Heart right ventricle (tissue), 16 donors: Measurements from ENCODE around the gene KCNJ18. TPM values are rescaled to one million over a fixed set of nuclear protein-coding genes. Genes with fewer than 3 reads are reported as not detected.
A peak's percentile ranks its signal among the peaks of the same experiment; 100 is the strongest.
"Not testable (repeated sequence)": the region's sequence is repeated elsewhere in the genome, so short reads cannot be mapped to it uniquely, and the experiment has no call there.

Source experiments
- ATAC-seq, 8 donors: fragments of 200-7000 bp; cut with Tn5 transposase; one replicate each; pipeline ENCODE4 v1.9.1; 2020; ENCODE audit warnings: mild to moderate bottlenecking in 8 of 8, moderate library complexity in 8 of 8, moderate number of reproducible peaks in 1 of 8
- DNase-seq, 2 donors: peaks; one replicate each; pipeline ENCODE4 v3.0.0-alpha.2; 2020
- H3K27ac ChIP-seq, 10 donors: fragments of 200-600 bp; sonication (generic) in 2 of 10; one replicate each; pipeline versions ENCODE4 v1.5.0 to v1.8.0; 2020 to 2022; ENCODE audit warnings: mild to moderate bottlenecking in 3 of 10
- H3K27me3 ChIP-seq, 7 donors: fragments of 200-600 bp; one replicate each; pipeline ENCODE4 v1.8.0; 2021 to 2022; ENCODE audit warnings: mild to moderate bottlenecking in 2 of 7
- H3K36me3 ChIP-seq, 9 donors: fragments of 200-600 bp; sonication (generic) in 1 of 9; one replicate each; pipeline versions ENCODE4 v1.5.0 to v1.8.0; 2020 to 2022; ENCODE audit warnings: mild to moderate bottlenecking in 2 of 9
- H3K4me1 ChIP-seq, 9 donors: fragments of 200-600 bp; sonication (generic) in 1 of 9; one replicate each; pipeline versions ENCODE4 v1.5.0 to v1.8.0; 2020 to 2022; ENCODE audit warnings: mild to moderate bottlenecking in 4 of 9
- H3K4me3 ChIP-seq, 10 donors: fragments of 200-600 bp; sonication (generic) in 2 of 10; one replicate each; pipeline versions ENCODE4 v1.5.0 to v1.8.0; 2020 to 2022; ENCODE audit warnings: mild to moderate bottlenecking in 7 of 10, moderate library complexity in 2 of 10
- H3K9me3 ChIP-seq, 11 donors: fragments of 200-600 bp in 10 of 11; sonication (generic) in 2 of 11; one replicate each; pipeline versions ENCODE4 v1.5.0 to v1.8.0; 2013 to 2022; ENCODE audit warnings: mild to moderate bottlenecking in 2 of 11, control low read depth in 1 of 11, moderate library complexity in 1 of 11
- CTCF ChIP-seq, 9 donors: fragments of 200-600 bp; sonication (generic) in 2 of 9; IDR thresholded peaks; one replicate each; pipeline versions ENCODE4 v1.5.0 to v1.8.0; 2021 to 2022; ENCODE audit warnings: antibody characterized with exemption in 9 of 9, mild to moderate bottlenecking in 5 of 9, moderate library complexity in 1 of 9
- WGBS, 2 donors: extraction: QIAGEN DNeasy Blood & Tissue Kit; methylation state at CpG; one replicate each; pipeline ENCODE4 v1.1.7; 2013; ENCODE audit warnings: inconsistent platforms in 1 of 2; 5-methylcytosine and 5-hydroxymethylcytosine counted together
- intact Hi-C, 10 donors: fragments of 100-400 bp; cut with DNase I; formaldehyde crosslinking; loops; one replicate each; pipeline versions ENCODE4 v1.11.1 to v1.14.2; 2022
- polyA plus RNA-seq, 2 donors: library from polyadenylated mRNA; stranded (reverse); fragments of 200-250 nt; gene quantifications; one replicate each; pipeline ENCODE4 v1.2.3, GENCODE V29; 2013
- total RNA-seq, 10 donors: library from RNA; stranded (reverse); fragmentation: NEBNext Ultra II Directional in 3 of 10; extraction: Animal tissue kit (Norgen Biotek cat#: 25700) in 3 of 10; gene quantifications; one replicate each; pipeline versions ENCODE4 v1.2.1 to v1.2.4, GENCODE V29; 2021 to 2023
- donor health status: Arrhythmogenic right ventricular cardiomyopathy.
- donor health status: ischemic (EF 13 %, LVEDD 7.1; RV severe dilation, severe dysfunction).
- donor health status: healthy with polysubstance abuse.
- donor health status: DM: no; HTN: yes; CAD: no.
- donor health status: DM: no; HTN: no; CAD: no.
- donor health status: ischemic (EF 25% LVEDD 6.9; RV normal size, moderate dysfunction).
- donor health status: ischemic (EF 25% LVEDD 5.7; RV mildly dilated, moderate dysfunction).
- donor health status: healthy.
- donor health status: DM: yes; HTN: yes; CAD: no.
- donor health status: Ischemic cardiomyopathy.
- donor health status: ischemic (EF 35%, LVEDD 5.7; RV mildly dilated, moderate dysfunction).
- donor health status: nonischemic (EF 11% LVEDD 7.7; RV severe dilation, severe dysfunction).
- donor health status: DM: yes; HTN: yes; CAD: no.
- donor health status: PGD.
- donor health status: ischemic (EF 29% LVEDD 5.4; RV normal size, mild dysfunction).
- donor health status: nonischemic (EF 23%, LVEDD 6.1; RV moderate dilation, normal function).

The KCNJ18 gene
- total and polyA plus RNA-seq, 12 donors: not detected

DNA sequence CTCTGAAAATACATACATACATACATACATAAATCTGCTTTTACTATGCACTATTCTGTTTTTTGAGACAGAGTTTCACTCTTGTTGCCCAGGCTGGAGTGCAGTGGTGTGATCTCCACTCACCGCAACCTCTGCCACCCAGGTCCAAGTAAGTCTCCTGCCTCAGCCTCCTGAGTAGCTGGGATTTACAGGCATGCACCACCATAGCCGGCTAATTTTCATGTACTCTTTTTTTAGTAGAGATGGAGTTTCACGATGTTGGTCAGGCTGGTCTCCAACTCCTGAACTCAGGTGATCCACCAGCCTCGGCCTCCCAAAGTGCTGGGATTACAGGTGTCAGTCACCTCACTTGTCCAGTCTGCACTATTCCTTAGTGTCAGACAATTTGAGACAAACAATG, 20.5 kb upstream of the KCNJ18 start:
- 71 to 76% methylated on average over 4 of the region's 4 CpGs for WGBS, 2 donors
- H3K4me1 ChIP-seq, DNase-seq, ATAC-seq, H3K36me3 ChIP-seq, H3K27ac ChIP-seq, H3K4me3 ChIP-seq, intact Hi-C loops: not testable (repeated sequence)
- Histone ChIP-seq H3K27me3 (peaks cover 0 to 40% (median 21%) of the 10 kb centered on the region in 7 donors), H3K9me3 (peaks cover 0 to 14% (median 0%) of the 10 kb centered on the region in 11 donors)

GRCh38 chr17:21673451-21674241, 18.7 kb upstream of the KCNJ18 start:
- WGBS, 2 donors: 83 to 84% methylated on average over 31 of the region's 31 CpGs
- H3K27ac ChIP-seq, H3K36me3 ChIP-seq, H3K4me3 ChIP-seq, intact Hi-C loops, ATAC-seq, H3K4me1 ChIP-seq, DNase-seq: not testable (repeated sequence)
- peaks cover 0 to 45% (median 19%) of the 10 kb centered on the region in 7 donors for H3K27me3 ChIP-seq
- H3K9me3 ChIP-seq: peaks cover 0 to 14% (median 0%) of the 10 kb centered on the region in 11 donors

DNA sequence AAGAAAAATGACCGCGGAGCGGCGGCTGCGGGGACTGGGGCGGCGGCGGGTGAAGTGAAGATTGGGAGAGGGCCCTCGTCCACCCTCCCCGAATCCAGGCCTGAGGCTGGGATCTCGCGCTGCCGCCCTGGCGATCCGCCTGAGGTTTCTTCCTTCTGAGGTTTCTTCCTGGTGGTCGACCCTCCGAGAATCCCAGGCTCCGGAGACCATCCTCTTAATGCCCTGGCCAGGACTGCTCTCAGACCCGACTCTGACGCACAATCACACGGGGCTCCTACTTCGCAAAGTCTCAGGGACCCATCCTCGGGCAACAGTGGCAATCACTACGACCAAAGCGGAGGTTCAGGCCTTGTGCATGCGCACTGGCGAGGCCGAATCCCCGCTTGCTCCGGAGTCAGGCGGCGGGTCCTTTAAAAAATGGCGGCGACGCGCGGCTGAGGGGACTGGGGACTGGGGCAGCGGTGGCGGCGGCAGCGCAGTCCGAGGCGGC, 18.0 kb upstream of the KCNJ18 start:
- no peak for TF ChIP-seq CTCF (IDR thresholded peaks at IDR 0.05)
- intact Hi-C loops: no loop called here
- no peaks in the 10 kb centered on the region for H3K4me1 ChIP-seq
- no peaks in the 10 kb centered on the region for H3K36me3 ChIP-seq
- no peak overlapping the region for H3K4me3 ChIP-seq
- H3K27ac ChIP-seq: no peak overlapping the region
- ATAC-seq (peak in 2 of 8 donors; percentile 20 to 33), DNase-seq (no peak)
- WGBS, 2 donors: 76 to 81% methylated on average over 43 of the region's 43 CpGs
- peaks cover 0 to 14% (median 0%) of the 10 kb centered on the region in 11 donors for H3K9me3 ChIP-seq
- H3K27me3 ChIP-seq: peaks cover 0 to 47% (median 20%) of the 10 kb centered on the region in 7 donors

- H3K4me3 ChIP-seq, DNase-seq, ATAC-seq, intact Hi-C loops, H3K27ac ChIP-seq, H3K36me3 ChIP-seq, H3K4me1 ChIP-seq: not testable (repeated sequence)
- Histone ChIP-seq H3K9me3 (peaks cover 0 to 21% (median 0%) of the 10 kb centered on the region in 11 donors), H3K27me3 (peaks cover 0 to 42% (median 13%) of the 10 kb centered on the region in 7 donors)
- WGBS, 2 donors: 72 to 77% methylated on average over 17 of the region's 17 CpGs
Observed at GRCh38 chr17:21674891-21675738, 17.2 kb upstream of the KCNJ18 start.

- H3K27ac ChIP-seq, H3K4me3 ChIP-seq, DNase-seq, intact Hi-C loops, ATAC-seq, H3K4me1 ChIP-seq, H3K36me3 ChIP-seq: not testable (repeated sequence)
- Histone ChIP-seq H3K9me3 (peaks cover 0 to 21% (median 0%) of the 10 kb centered on the region in 11 donors), H3K27me3 (peaks cover 0 to 39% (median 12%) of the 10 kb centered on the region in 7 donors)
- WGBS, 2 donors: 79% methylated on average over 3 of the region's 3 CpGs
Observed at GRCh38 chr17:21675739-21676130, 16.6 kb upstream of the KCNJ18 start.
